C1 segment of cervical spinal cord (tissue), 14 donors: Measurements from ENCODE around the gene SLC26A3.
"Not testable (repeated sequence)": the region's sequence is repeated elsewhere in the genome, so short reads cannot be mapped to it uniquely, and the experiment has no call there.

Experiments
- DNase-seq, 14 donors: peaks; one replicate each; lab custom pipeline; 2025; lab: John Stamatoyannopoulos, UW

The SLC26A3 gene

DNA sequence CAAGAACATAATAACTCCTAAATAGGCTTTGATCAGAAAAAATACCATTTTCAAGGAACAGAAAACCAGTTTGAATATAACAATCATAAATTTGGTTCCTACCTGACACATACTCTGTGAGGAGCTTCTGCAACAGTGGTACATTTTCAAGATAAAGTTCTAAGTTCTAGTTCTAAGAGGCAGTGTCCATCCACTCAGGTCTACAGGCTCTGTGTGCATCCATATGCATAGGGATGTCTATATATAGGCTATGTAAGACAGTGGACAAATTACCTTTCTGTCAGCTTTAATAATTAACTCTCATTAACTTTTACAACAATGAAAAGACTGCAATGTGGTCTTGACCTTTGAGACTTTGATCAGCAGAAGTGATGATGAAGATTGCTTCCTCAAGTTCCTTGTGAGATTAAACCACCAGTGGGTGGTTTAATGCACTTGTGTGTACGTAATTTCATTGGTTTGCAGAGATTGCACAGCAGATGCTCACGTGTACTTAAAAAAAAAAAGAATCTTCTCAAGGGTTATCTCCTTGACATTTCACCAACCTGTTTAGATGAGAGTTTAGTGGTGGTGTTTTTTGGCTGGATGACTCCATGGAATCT lies at the start of gene SLC26A3:
TSS of gene SLC26A3 (minus strand) at position 215 of the 602 bp plus-strand sequence. CDS start 8,714 bp downstream, outside the sequence.
- DNase-seq, result no peak

DNA sequence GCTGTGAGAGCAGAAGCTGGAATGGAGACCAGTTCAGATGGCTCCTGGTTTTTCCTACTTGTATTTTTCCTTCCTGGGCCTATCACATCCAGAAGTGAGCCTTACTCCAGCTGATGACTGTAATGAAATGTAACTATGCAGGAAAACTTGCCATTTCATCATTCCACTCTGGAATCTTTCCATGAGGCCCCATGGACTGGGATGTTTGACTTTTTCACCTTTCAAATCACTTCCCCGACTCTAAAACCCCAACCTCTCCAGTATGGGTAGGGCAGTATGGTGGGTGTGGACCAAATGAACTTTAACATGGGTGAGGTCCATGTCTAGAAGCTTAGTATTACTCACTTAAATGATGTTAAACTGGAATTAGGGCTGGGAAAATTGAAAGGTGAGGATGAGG lies 47.6 kb upstream of the SLC26A3 start:
- DNase-seq, result no peak

DNA sequence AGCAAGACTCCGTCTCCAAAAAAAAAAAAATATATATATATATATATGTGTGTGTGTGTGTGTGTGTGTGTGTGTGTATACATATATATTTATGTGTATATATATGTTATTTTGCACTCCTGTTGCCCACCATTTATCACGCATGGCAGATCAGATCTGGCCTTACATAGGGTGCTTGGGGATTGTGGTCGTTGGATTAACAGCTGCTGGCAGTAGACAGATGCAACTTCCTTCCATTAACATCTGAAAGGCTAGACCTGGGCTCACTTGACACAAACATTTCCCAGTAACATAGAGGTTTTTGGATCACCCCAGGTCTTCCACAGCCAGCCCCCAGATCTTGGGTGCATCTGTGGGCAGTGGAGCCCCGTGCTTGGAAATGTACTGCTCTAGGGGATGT lies 47.2 kb upstream of the SLC26A3 start:
- DNase-seq, result no peak

DNA sequence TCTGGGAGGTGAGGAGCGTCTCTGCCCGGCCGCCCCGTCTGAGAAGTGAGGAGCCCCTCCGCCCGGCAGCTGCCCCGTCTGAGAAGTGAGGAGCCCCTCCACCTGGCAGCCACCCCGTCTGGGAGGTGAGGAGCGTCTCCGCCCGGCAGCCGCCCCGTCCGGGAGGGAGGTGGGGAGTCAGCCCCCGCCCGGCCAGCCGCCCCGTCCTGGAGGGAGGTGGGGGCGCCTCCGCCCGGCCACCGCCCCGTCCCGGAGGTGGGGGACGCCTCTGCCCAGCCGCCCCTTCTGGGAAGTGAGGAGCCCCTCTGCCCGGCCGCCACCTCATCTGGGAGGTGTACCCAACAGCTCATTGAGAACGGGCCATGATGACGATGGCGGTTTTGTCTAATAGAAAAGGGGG lies 45.2 kb upstream of the SLC26A3 start:
- not testable (repeated sequence) for DNase-seq

DNA sequence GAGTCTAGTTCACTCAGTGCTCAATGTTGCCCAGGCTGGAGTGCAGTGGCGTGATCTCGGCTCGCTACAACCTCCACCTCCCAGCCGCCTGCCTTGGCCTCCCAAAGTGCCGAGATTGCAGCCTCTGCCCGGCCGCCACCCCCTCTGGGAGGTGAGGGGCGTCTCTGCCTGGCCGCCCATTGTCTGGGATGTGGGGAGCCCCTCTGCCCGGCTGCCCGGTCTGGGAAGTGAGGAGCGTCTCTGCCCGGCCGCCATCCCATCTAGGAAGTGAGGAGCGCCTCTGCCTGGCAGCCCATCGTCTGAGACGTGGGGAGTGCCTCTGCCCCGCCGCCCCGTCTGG lies 44.8 kb upstream of the SLC26A3 start:
- not testable (repeated sequence) for DNase-seq

DNA sequence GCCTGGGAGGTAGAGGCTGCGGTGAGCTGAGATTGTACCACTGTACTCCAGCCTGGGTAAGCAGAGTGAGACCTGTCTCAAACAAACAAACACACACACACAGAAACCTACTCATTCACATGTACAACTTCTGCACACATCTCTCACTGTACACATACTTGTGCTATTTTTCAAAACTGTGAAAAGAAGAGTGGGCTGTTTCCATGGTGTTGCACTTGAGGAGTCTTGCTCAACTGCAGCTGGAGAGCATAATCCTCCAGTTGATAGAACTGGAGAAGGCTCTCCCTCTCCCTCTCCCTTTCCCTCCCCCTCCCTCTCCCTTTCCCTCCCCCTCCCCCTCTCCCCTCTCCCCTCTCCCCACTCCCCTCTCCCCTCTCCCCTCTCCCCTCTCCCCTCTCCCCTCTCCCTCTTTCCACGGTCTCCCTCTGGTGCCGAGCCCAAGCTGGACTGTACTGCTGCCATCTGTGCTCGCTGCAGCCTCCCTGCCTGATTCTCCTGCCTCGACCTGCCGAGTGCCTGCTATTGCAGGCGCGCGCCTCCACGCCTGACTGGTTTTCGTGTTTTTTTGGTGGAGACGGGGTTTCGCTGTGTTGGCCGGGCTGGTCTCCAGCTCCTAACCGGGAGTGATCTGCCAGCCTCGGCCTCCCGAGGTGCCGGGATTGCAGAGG lies 44.3 kb upstream of the SLC26A3 start:
- no peak for DNase-seq

DNA sequence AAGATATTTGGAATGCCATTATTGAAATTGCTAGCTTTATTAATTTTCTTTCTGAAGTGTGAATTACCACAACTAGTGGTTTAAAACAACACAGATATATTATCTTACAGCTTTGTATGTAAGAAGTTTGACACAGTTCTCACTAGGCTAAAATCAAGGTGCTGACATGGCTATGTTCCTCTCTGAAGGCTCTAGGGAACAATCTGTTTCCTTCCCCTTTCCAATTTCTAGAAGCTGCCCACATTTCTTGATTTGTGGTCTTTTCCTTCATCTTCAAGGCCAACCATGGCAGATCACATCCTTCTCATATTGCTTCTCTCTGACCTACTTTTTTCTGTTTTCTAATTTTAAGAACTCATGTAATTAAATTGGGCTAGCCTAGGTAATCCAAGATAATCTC lies 43.3 kb upstream of the SLC26A3 start:
- DNase-seq, result no peak

DNA sequence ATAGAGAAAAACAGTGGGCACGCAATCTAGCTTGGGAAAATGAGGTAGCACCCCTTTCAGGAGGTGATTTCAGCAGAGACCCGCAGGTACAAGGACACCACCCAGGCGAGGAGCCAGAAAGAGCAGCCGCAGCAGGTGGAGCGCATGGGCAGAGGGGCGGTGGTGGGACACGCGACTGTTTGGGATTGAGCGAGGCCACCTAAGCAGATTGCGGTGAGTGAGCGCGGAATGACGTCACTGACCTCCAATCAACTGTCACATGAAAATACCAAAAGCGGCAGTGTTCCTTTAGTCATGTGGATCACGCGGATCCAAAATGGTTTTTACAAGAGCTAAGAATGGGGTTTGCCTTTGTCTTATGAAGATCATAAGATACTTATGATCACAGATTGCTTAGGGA lies 40.2 kb upstream of the SLC26A3 start:
- DNase-seq, result no peak

DNA sequence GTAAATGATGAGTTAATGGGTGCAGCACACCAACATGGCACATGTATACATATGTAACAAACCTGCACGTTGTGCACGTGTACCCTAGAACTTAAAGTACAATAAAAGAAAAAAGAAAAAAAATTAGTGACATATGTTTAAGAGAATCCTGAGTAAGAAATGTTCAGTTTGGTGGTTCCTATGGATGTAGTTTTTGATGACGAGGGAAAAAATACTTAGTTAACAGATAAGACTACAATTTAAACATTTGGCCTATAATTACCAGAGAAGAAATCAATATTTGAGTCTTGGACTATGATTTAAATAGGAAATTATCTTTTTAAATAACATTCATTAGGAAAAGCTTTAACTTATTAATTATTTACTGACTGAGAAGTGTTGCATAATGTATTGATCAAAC lies 39.2 kb upstream of the SLC26A3 start:
- no peak for DNase-seq

DNA sequence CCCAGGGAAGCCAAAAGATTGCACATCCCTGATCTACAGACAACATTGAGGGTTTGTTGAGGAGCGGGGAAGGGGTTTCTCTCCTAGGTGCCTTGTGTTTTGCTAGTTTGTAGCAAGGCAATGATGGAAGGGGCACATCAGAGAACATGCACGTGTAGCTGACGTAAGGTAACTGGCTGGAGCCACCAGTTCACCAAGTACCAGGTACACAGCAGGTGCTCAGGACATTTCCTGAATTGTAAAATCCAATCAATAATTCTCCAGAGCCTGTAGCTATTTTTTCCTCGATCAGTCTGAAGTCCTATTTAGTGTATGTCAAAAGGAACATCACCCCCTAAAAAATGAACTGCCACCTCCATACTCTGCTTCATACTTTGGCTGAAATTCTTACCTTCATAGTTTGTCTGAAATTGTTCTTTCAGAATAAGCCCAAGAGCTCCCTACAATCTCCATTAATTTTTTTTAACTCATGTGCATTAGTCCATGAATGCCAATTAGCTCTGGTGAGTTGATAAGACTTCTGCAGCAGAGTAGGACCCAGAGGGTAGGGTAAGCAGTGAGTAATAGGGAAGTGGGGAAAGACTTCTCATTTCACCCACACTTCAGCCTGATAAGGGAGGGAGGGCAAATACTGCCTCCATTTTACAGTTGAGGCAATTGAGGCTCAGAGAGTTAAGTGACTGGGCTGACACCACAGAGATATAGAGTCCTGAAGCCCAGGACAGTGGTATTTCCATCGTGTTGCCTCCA lies 36.0 kb upstream of the SLC26A3 start:
- DNase-seq, result no peak

DNA sequence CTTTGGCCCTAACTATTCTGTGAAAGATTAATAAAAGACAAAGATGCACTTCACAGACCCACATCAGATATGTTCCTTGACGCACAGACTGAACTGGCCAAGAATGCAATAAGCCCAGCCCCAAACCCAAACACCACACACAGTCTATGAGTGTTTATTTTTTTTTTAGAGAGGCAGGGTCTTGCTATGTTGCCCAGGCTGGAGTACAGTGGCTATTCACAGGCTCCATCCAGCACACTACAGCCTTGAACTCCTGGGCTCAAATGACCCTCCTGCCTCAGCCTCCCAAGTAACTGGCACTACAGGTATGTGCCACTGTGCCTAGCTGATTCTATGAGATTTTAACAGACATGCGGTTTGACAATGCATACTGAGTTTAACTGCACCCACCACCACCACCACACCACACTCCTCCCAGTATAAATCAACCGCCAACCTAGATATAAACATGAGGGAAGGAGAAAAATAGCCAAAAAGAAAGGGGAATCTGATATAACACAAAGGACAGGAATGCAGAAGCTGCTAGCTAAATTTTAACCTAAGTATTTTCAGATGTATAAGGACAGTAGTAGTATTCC lies 35.1 kb upstream of the SLC26A3 start:
- no peak for DNase-seq

DNA sequence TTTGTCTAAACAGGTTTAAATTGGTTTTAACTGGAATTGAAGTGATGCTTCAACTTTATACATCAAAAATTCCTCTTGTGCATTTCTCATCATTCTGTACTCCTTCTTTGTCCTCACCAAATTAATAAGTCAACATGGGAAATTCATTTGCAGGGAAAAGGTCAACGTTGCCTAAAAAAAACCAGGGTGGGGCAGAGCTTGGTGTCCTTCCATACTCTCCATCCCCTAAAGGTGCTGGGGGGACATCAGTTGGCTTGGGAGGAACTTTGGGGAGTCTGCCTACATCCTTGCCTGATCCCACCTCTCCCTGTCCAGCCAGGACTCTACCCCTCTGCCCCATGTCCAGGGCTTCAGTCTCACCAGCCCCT lies 34.1 kb upstream of the SLC26A3 start:
- no peak for DNase-seq

DNA sequence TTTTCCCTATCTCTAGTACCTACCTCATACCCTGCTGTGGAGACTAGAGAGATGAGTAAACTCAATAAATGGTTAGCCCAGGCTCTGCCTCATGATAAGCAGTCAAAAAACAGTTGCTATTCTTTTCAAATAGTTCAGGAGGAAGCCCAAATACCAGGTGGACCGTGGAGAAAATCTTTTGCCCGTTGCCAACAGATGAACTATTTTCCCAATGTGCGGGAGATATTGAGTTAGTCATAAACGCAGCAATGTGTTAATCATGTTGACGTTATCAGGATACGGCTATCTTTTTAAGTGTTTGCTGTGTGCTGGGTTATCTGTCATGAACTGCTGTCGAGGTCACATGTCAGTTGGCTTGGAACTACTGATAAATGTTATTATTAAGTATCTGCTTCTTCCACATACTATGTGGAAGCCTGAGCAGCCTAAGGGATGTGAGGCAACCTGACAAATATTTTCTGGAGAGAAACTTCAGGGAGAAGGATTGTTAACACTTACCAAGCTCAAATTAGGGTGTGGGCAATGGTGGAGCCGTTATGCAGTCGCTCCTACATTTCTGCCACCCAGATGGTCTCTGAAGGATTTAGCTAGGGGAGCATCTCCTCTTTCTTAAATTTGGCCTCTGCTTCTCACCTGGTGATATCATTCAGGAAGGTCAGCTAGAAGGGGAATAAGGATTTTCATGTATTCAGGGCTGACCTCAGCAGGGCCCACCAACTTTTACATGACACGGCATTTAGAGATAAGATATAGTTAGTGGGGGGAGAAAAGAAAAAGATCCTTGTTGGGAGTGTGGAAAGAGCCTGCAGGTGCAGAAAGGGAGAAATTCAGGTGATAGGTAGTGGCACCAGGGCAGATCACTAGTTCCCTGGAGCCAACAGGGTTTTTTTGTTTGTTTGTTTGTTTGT lies 33.5 kb upstream of the SLC26A3 start:
- DNase-seq, result no peak

DNA sequence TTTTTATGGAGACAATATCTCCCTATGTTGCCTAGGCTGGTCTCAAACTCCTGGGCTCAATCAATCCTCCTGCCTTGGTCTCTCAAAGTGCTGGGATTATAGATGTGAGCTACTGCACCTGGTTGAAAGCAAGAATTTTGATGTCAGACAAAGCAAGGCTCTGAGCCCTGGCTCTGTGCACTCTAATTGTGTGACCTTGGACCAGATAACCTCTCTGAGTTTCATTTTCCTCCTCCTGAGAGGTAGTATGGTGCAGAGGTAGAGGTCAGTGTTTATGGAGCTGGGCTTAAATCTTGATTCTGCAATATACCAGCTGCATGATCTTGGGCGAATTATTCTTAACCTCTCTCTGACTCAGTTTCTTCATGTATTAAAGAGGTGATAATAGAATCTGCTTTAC lies 31.4 kb upstream of the SLC26A3 start:
- no peak for DNase-seq

DNA sequence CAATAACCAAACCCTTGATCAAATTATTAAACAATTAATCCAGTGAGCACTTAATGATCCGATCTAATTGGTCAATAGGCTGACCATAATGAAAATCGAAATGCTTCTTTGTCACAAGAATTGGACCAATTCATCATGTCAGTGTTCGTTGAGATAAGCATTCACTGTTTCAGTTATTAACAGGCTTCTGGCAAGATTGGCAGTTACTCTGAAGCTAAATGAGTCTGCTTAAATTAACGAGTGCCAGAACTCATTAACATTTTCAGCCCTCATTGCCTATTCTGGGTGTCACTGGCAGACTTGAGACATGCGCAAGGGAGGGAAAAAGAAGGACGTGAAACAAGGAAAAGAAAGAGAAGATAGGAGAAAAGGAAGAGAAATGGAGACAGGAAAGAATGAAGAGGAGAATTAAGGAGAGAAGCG lies 30.7 kb upstream of the SLC26A3 start:
- no peak for DNase-seq

DNA sequence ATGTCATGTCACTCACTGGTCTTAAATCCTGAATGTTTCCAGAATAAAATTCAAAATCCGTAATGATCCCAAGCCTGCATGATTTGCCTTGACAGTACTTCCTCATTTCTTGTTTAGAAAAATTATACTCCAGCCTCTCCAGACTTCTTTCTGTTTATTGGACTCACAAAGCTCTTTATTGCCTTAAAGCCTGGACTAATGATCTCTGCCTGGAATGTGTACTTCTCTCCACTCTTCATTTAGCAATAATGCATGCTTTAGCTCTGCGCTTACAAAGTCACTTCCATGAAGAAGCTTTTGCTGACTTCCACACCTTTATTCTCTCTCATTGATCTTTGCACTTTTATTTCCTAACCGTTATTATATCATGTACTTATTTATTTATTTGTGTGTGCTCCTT lies 27.4 kb upstream of the SLC26A3 start:
- DNase-seq, result no peak

DNA sequence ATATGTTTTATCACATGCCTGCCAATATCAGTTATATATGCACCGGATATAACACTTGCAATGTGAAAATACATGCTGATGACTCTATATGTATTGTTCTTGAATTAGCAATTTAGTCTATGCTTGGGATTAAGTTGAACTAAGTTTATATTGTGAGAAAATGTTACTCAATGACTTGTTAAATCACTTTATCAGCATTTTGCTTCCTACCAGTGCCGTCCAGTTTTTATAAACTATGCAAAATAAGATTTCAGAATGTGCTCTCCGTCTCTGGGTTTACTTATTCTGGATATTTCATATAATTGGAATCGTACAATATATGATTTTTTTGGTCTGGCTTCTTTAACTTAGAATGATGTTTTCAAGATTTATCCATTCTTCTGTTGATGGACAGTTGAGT lies 25.5 kb upstream of the SLC26A3 start:
- no peak for DNase-seq

DNA sequence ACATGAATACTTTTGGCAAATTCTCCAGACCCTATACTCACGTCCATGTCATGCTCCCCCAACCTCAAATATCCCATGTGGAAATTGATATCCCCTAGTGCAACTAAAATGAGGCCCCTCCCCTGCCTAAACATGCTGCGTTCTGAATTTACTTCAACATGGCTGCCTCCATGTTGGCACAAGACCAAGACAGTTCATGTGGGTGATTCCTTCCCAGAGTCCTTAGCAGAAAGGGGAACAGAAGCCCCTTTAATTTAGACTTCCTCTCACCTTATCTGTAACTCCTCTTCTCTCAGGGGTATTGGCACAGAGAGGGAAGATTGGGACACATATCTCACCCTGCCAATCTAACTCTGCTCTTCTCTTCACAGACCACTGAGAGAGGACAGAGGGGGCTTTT lies 24.5 kb upstream of the SLC26A3 start:
- no peak for DNase-seq

DNA sequence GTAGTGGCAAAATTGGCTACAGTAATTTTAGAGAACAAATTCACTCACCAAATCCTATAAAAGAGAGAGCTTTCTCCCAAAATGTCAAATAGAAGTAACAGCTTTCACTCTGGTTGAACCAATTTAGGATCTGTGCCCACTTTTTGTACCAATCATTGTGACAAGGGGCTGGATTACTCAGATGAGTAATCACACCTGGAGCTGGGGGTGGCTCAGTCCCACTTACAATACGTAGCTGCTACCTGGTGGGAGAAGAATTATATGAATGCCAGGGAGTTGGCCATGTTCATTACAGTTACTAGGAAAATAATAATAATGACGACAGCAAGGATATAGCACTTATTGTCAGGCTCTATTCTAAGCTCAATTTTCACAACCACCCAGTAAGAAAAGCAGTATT lies 23.4 kb upstream of the SLC26A3 start:
- DNase-seq, result no peak

DNA sequence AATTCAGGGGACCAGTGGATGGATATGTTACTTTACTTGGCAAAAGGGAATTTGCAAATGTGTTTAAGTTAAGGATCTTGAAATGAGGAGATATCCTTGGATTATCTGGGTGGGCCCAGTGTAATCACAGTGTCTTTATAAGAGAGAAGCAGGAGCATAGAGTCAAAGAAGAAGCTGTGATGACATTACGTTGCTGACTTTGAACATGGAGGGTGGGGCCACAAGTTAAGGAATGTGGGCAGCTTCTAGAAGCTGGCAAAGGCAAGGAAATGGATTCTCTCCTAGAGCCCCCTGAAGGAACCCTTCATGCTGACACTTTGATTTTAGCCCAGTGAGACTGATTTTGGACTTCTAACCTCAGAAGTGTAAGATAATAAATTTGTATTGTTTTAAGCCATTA lies 21.8 kb upstream of the SLC26A3 start:
- no peak for DNase-seq

DNA sequence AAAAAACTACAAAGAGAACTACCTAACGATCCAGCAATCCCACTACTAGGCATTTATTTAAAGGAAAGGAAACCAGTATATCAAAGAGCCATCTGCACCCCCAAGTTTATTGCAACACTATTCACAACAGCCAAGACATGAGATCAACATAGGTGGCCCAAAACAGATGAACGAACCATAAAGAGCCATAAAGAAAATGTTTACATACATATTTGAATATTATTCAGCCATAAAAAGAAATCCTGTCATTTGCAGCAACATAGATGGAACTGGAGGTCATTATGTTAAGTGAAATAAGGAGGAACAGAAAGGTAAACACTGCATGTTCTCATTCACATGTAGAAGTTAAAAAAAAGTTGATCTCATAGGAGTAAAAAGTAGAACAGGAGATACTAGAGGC lies 15.6 kb upstream of the SLC26A3 start:
- DNase-seq, result no peak
